ENCODE results near the gene RBMX2. TPM values are rescaled to one million over a fixed set of nuclear protein-coding genes. Genes with fewer than 3 reads are reported as not detected.

Gene RBMX2
- total RNA-seq, 1 donor from 2014 or later: 24.3 TPM

DNA sequence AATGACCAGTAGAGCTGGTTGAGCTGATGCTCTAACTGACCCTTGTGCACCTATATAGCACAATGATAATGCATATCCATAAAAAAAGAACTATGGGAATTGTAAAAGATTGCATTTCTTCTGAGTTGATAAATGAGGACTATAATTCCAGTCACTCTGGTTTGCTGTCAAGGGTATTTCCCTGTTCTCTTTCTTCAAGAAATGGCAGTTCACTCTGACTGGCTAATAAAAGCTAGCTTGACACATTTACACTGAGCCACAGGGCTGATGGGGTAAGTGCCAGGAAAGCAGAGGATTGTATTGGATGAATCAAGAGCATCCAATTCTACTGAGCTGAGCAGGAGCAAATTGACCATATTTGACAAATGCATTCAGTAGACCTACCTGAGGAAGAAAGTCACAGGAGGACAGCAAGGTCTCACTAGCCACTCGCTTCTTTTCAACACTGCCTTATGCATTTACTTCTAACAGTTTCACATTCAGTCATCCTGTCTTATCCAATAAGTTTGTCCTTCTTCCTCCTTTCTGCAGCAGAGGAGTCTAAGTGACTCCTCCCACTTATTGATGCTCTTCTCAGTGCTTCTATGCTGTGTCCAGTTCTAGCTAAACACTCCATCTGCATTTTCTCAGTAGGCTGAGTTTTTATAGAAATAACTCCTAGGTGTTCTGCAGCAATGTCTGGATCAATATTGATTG is 43.0 kb downstream of the RBMX2 start:
- TF ChIP-seq CTCF (IDR thresholded peaks at IDR 0.05; ENCODE audit: partially characterized antibody, unreplicated experiment): no peak
- no peak overlapping the region for H3K4me3 Mint-ChIP-seq (ENCODE audit: unreplicated experiment)
- H3K4me1 Mint-ChIP-seq (ENCODE audit: low read depth, unreplicated experiment): no peaks in the 10 kb centered on the region
- peaks cover 1% of the 10 kb centered on the region for H3K9me3 Mint-ChIP-seq (ENCODE audit: unreplicated experiment)
- no peaks in the 10 kb centered on the region for H3K27me3 Mint-ChIP-seq (ENCODE audit: unreplicated experiment)
- H3K36me3 Mint-ChIP-seq (ENCODE audit: unreplicated experiment): no peaks in the 10 kb centered on the region
- H3K27ac Mint-ChIP-seq (ENCODE audit: unreplicated experiment): no peak overlapping the region
- DNase-seq: no peak

DNA sequence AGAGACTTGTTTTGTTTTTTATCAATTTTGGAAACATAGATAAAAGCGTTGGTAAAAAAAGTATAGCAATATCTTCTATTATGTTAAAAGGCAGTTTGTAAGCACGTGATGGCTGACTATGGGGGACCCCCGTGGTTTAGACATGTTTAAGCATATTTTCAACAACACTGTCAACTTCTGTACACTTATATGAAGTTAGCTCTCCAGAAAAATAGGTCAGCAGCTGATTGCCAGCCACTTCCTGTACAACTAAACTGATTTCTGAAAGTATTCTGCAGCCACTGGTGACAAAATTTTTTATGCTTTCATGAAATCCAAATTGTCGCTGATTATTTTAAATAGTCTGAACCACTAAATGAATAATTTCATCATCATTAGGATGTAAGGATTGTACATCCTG is 45.2 kb downstream of the RBMX2 start:
- H3K27ac Mint-ChIP-seq (ENCODE audit: unreplicated experiment): no peak overlapping the region
- TF ChIP-seq CTCF (IDR thresholded peaks at IDR 0.05; ENCODE audit: partially characterized antibody, unreplicated experiment): no peak

More for the DNA sequence above, 45.2 kb downstream of the RBMX2 start:
- Mint-ChIP-seq H3K27me3 (ENCODE audit: unreplicated experiment) (no peaks in the 10 kb centered on the region), H3K9me3 (ENCODE audit: unreplicated experiment) (peaks cover 1% of the 10 kb centered on the region), H3K4me1 (ENCODE audit: low read depth, unreplicated experiment) (no peaks in the 10 kb centered on the region), H3K4me3 (ENCODE audit: unreplicated experiment) (no peak overlapping the region), H3K36me3 (ENCODE audit: unreplicated experiment) (no peaks in the 10 kb centered on the region)
- no peak for DNase-seq

Other genes with a start within 250 kb of the RBMX2 start
- gene AIFM1, start 236.1 kb upstream of the RBMX2 start, total RNA-seq (ENCODE audit: unreplicated experiment): 29.1 TPM
- gene RAB33A, start 230.0 kb upstream of the RBMX2 start, total RNA-seq (ENCODE audit: unreplicated experiment): 13.3 TPM
- gene ZNF280C, start 133.1 kb upstream of the RBMX2 start, total RNA-seq (ENCODE audit: unreplicated experiment): 13.0 TPM
- 28.4 TPM for gene SLC25A14, start 62.1 kb upstream of the RBMX2 start, total RNA-seq (ENCODE audit: unreplicated experiment)
- gene GPR119, start 16.3 kb upstream of the RBMX2 start, total RNA-seq (ENCODE audit: unreplicated experiment): not detected